Lung (tissue), 12 donors: ENCODE results near the gene TNIK. TPM values are rescaled to one million over a fixed set of nuclear protein-coding genes. Genes with fewer than 3 reads are reported as not detected.

Source experiments
- ATAC-seq: fragments of 200-7000 bp; cut with Tn5 transposase; one replicate; pipeline ENCODE4 v1.9.1; 2020; ENCODE audit warnings: moderate number of reproducible peaks; ENCODE audit not compliant: insufficient read depth, low FRiP score
- DNase-seq, 3 donors: peaks; one replicate each; pipeline ENCODE4 v3.0.0-alpha.2; 2013 to 2017
- H3K27ac ChIP-seq, 2 donors: one replicate each; pipeline ENCODE4 v1.5.1; 2013; ENCODE audit warnings: mild to moderate bottlenecking in 2 of 2, moderate library complexity in 2 of 2, control low read depth in 1 of 2, inconsistent platforms in 1 of 2, low read depth in 1 of 2, low read length in 1 of 2
- H3K27me3 ChIP-seq, 3 donors: one replicate each; pipeline ENCODE4 v1.5.1; 2013; ENCODE audit warnings: low read length in 2 of 3; ENCODE audit not compliant: control insufficient read depth in 3 of 3, insufficient read depth in 3 of 3
- H3K36me3 ChIP-seq, 4 donors: one replicate each; pipeline ENCODE4 v1.5.1; 2013; ENCODE audit warnings: low read length in 4 of 4, mild to moderate bottlenecking in 1 of 4, moderate library complexity in 1 of 4; ENCODE audit not compliant: control insufficient read depth in 4 of 4, insufficient read depth in 4 of 4
- H3K4me1 ChIP-seq, 5 donors: one replicate each; pipeline ENCODE4 v1.5.1; 2013; ENCODE audit warnings: low read length in 5 of 5, mild to moderate bottlenecking in 2 of 5, moderate library complexity in 1 of 5; ENCODE audit not compliant: control insufficient read depth in 5 of 5, insufficient read depth in 5 of 5
- H3K4me3 ChIP-seq: one replicate; pipeline ENCODE4 v1.5.1; 2013; ENCODE audit warnings: mild to moderate bottlenecking, control low read depth, moderate library complexity
- H3K9ac ChIP-seq, 2 donors: one replicate each; pipeline ENCODE4 v1.5.1; 2013; ENCODE audit warnings: low read length in 2 of 2, control low read depth in 1 of 2; ENCODE audit not compliant: insufficient read depth in 1 of 2
- H3K9me3 ChIP-seq, 4 donors: one replicate each; pipeline ENCODE4 v1.5.1; 2013; ENCODE audit warnings: low read length in 3 of 4, mild to moderate bottlenecking in 1 of 4, moderate library complexity in 1 of 4; ENCODE audit not compliant: control insufficient read depth in 4 of 4, insufficient read depth in 3 of 4
- WGBS, 2 donors: extraction: QIAGEN DNeasy Blood & Tissue Kit; methylation state at CpG; one replicate each; pipeline ENCODE4 v1.1.7; 2013; 5-methylcytosine and 5-hydroxymethylcytosine counted together
- polyA plus RNA-seq, 2 donors: library from polyadenylated mRNA; stranded (reverse); fragments of 200-250 nt; gene quantifications; one replicate each; pipeline ENCODE4 v1.2.1, GENCODE V29; 2013
- total RNA-seq, 2 donors: library from RNA; depleted of rRNA in 1 of 2; stranded (reverse); fragments of >200 nt in 1 of 2; gene quantifications; one replicate each; pipeline ENCODE4 v1.2.1, GENCODE V29; 2014 to 2021
- TF ChIP-seq, protein P1 (sequence below): IDR thresholded peaks from 2 replicates; pipeline ENCODE4 v1.5.1; 2012; ENCODE audit warnings: mild to moderate bottlenecking; ENCODE audit errors: control extremely low read depth, extremely low read depth
- donor health status: control.
- donor health status: control.
- donor health status: Bipolar disorder and iron deficiency.
- donor health status: healthy.
- donor health status: DM: yes; HTN: yes; CAD: no.

TNIK gene
- total and polyA plus RNA-seq, 4 donors, result 9.4 to 36.3 (median 14.3) TPM

DNA sequence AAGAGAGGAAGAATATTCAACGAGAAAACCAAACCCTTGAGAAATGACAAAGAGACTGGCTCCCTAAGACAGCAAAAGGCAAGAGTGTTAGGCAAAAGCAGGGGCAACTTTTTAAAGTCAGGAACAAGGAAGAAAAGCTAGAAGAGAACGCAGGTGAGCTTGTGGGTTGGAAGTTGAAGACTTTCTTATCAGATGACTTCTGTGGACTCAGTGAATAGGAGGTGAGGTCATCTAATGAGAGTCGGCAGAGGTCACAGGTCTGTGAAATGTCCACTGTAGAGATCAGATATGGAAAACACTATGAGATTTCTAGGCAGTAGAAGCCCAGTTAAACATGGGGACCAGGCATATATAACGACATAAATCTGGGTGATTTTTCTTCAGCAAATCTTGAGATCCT, 27.2 kb upstream of the TNIK start:
- WGBS, 2 donors, result 63 to 80% methylated on average over 4 of the region's 4 CpGs
- no peaks in the 10 kb centered on the region for H3K27me3 ChIP-seq
- ATAC-seq, result no peak
- H3K9ac ChIP-seq, result no peak overlapping the region
- no peaks in the 10 kb centered on the region for H3K4me1 ChIP-seq
- TF ChIP-seq, protein P1, sequence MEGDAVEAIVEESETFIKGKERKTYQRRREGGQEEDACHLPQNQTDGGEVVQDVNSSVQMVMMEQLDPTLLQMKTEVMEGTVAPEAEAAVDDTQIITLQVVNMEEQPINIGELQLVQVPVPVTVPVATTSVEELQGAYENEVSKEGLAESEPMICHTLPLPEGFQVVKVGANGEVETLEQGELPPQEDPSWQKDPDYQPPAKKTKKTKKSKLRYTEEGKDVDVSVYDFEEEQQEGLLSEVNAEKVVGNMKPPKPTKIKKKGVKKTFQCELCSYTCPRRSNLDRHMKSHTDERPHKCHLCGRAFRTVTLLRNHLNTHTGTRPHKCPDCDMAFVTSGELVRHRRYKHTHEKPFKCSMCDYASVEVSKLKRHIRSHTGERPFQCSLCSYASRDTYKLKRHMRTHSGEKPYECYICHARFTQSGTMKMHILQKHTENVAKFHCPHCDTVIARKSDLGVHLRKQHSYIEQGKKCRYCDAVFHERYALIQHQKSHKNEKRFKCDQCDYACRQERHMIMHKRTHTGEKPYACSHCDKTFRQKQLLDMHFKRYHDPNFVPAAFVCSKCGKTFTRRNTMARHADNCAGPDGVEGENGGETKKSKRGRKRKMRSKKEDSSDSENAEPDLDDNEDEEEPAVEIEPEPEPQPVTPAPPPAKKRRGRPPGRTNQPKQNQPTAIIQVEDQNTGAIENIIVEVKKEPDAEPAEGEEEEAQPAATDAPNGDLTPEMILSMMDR, result no peak
- H3K9me3 ChIP-seq, result no peaks in the 10 kb centered on the region
- DNase-seq, result no peak
- H3K36me3 ChIP-seq, result no peaks in the 10 kb centered on the region
- H3K4me3 ChIP-seq, result no peak overlapping the region
- H3K27ac ChIP-seq, result no peak overlapping the region

DNA sequence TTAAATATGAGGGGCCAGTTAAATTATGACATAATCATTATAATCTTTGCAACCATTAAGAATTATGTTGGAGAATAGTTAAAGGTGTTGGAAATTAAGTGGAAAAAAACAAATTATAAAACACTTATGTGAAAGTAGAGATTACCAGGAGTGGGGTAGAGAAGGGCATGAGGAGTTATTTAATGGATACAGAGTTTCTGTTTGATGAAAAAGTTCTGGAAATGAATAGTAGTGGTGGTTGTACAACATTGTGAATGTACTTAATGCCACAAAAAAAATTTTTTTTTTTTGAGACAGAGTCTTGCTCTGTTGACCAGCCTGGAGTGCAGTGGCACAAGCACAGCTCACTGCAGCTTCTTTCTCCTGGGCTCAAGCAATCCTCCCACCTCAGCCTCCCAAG, 25.1 kb upstream of the TNIK start:
- no peak for ATAC-seq
- H3K4me3 ChIP-seq, result no peak overlapping the region
- no peak for DNase-seq
- no peaks in the 10 kb centered on the region for H3K36me3 ChIP-seq
- H3K9me3 ChIP-seq, result no peaks in the 10 kb centered on the region
- H3K27me3 ChIP-seq, result no peaks in the 10 kb centered on the region
- H3K4me1 ChIP-seq, result no peaks in the 10 kb centered on the region
- H3K27ac ChIP-seq, result no peak overlapping the region
- H3K9ac ChIP-seq, result no peak overlapping the region
- TF ChIP-seq, protein P1, result no peak

DNA sequence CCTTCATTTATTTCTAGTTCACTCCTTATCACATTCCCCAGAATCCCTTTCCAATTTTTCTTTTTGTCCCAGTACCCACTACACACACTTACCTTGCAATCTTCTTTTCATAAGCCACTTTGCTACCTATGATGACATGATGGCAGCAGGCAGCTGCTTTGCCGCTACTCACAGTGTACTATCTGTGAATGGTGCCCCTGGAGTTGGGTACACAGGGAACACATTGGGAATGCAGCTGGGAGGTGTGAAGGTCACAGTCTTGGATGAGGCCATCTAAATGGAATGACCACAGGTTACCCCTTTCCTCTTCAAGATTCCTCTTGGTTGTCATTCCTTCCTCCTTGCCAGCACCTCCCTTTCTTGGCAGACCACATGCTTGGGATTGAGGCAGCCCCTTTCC, 20.8 kb upstream of the TNIK start:
- Histone ChIP-seq H3K27me3 (no peaks in the 10 kb centered on the region), H3K36me3 (no peaks in the 10 kb centered on the region), H3K9ac (no peak overlapping the region), H3K9me3 (no peaks in the 10 kb centered on the region), H3K27ac (no peak overlapping the region), H3K4me3 (no peak overlapping the region), H3K4me1 (no peaks in the 10 kb centered on the region)
- DNase-seq, result no peak
- ATAC-seq, result no peak
- 97% methylated on average over 1 of the region's 1 CpG for WGBS, 2 donors
- TF ChIP-seq, protein P1, result no peak

GRCh38 chr3:171480526-171480925, 20.3 kb upstream of the TNIK start:
- Histone ChIP-seq H3K27ac (no peak overlapping the region), H3K4me1 (no peaks in the 10 kb centered on the region), H3K27me3 (no peaks in the 10 kb centered on the region), H3K36me3 (no peaks in the 10 kb centered on the region), H3K9me3 (no peaks in the 10 kb centered on the region), H3K9ac (no peak overlapping the region), H3K4me3 (no peak overlapping the region)
- 43 to 44% methylated on average over 1 of the region's 1 CpG for WGBS, 2 donors
- TF ChIP-seq, protein P1, result no peak
- DNase-seq (no peak), ATAC-seq (no peak)
